Activated naive CD4-positive, alpha-beta T cell treated with anti-CD3 and anti-CD28 coated beads, Interleukin-2, amount 50 U/mL, for 24 hours (primary cell): ENCODE data around the gene THSD7B.

Source experiments
- H3K27ac Mint-ChIP-seq: one replicate; pipeline ENCODE4 v1.8.0; 2021; ENCODE audit warnings: mild to moderate bottlenecking, mixed read lengths
- H3K27me3 Mint-ChIP-seq: one replicate; pipeline ENCODE4 v1.8.0; 2021; ENCODE audit warnings: mixed read lengths
- H3K36me3 Mint-ChIP-seq: one replicate; pipeline ENCODE4 v1.8.0; 2021; ENCODE audit warnings: mixed read lengths
- H3K4me1 Mint-ChIP-seq: one replicate; pipeline ENCODE4 v1.8.0; 2021; ENCODE audit warnings: mixed read lengths
- H3K4me3 Mint-ChIP-seq: one replicate; pipeline ENCODE4 v1.8.0; 2021; ENCODE audit warnings: mild to moderate bottlenecking, mixed read lengths
- H3K9me3 Mint-ChIP-seq: one replicate; pipeline ENCODE4 v1.8.0; 2021; ENCODE audit warnings: mixed read lengths

THSD7B gene

GRCh38 chr2:137718786-137719185 is 953.4 kb downstream of the THSD7B start:
- Mint-ChIP-seq H3K4me1 (no peaks in the 10 kb centered on the region), H3K9me3 (peaks cover 12% of the 10 kb centered on the region), H3K27ac (no peak overlapping the region)

DNA sequence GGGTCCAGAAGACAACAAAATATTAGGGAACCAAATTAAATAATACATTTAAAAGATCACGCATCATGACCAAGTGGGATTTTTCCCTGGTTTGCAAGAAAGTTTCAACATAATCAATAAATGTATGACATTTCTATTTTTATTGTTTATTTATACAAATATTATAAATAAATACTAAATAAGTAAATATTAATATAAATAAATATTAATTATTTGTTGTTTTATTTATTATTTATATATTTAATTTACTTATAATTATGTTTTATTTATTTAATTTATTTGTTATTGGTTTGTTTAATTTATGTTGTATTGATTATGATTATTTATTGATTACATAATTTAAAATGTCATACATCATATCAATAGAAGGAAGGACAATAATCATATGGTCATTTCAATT is 956.4 kb downstream of the THSD7B start:
- no peaks in the 10 kb centered on the region for H3K36me3 Mint-ChIP-seq
- H3K27me3 Mint-ChIP-seq: no peaks in the 10 kb centered on the region
- no peak overlapping the region for H3K4me3 Mint-ChIP-seq
- no peaks in the 10 kb centered on the region for H3K4me1 Mint-ChIP-seq
- no peak overlapping the region for H3K27ac Mint-ChIP-seq
- H3K9me3 Mint-ChIP-seq: peaks cover 12% of the 10 kb centered on the region

More at GRCh38 chr2:137718786-137719185, 953.4 kb downstream of the THSD7B start:
- Mint-ChIP-seq H3K27me3 (no peaks in the 10 kb centered on the region), H3K36me3 (no peaks in the 10 kb centered on the region), H3K4me3 (no peak overlapping the region)

GRCh38 chr2:137724912-137725311 is 959.6 kb downstream of the THSD7B start:
- Mint-ChIP-seq H3K27ac (no peak overlapping the region), H3K4me3 (no peak overlapping the region), H3K27me3 (no peaks in the 10 kb centered on the region), H3K36me3 (no peaks in the 10 kb centered on the region), H3K4me1 (no peaks in the 10 kb centered on the region), H3K9me3 (peaks cover 7% of the 10 kb centered on the region)
